A204.1 (cell line): ENCODE measurements around the gene SIRPB2.
A peak's percentile ranks its signal among the peaks of the same experiment; 100 is the strongest.

Experiments
- FAIRE-seq: peaks from 2 replicates; lab custom pipeline; 2012; peaks lifted over from hg19 to GRCh38; lab: Jason Lieb, UNC

The SIRPB2 gene

DNA sequence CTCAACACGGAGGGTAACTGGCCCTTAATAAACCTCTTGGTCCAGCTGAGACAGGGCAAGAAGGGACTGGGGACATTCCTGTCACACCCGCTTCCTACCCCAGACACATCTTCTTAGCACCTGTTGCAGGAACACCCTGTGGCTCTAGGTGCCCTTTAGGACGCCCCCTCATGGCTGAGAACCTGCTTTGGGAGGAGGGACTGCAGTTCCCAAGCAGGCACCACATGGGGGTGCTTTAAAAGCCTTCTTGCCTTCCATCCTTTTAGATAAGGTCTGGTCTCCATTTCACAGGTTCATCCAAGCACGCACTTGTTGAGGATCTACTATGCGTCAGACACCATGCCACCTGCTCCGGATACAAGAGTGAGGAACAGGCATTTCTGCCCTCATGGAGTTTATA, 51.2 kb downstream of the SIRPB2 start:
- FAIRE-seq, result no peak

DNA sequence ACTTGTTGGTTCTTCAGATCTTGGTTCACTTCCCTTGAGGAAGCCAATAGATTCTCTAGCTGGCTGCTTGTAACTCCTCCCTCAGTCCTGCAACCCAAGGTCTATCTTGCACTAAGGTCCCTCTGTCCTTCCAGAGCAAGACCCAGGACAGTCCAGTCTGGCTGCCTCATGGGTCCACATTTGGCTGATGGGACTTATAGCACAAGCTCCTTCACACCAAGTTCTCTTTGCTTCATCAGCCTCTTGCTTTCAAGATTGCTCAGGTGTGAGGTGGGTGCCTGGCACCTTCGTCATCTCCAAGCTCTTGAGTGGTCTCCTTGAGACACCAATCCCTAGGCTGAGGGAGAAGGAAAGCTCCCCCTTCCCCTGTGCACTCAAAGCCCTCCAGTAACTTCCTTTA, 52.9 kb downstream of the SIRPB2 start:
- no peak for FAIRE-seq

DNA sequence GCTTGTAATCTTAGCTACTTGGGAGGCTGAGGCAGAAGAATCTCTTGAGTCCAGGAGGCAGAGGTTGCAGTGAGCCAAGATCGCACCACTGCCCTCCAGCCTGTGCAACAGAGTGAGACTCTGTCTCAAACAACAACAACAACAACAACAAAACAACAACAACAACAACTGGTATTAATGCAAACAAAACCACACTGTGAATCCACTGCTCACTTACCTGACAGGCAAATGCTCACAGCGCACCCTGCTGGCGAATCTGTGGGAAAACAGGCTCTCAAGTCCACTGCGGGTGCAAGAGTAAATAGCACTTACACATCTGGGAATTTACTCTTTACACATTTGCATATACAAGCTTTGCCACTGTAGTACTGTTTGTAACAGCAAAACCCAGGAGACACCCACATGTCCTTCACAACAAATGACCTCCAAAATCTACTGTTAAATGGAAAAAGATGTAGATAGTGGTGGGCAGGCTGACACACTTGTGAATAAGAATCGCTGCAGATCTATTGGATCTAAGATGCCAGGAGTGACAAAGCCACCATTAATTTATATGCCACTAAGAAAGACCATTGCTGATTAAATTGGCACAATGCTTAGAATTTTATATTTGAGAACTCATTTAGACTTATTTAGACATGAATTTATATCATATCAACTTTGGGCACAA, 53.9 kb downstream of the SIRPB2 start:
- FAIRE-seq, result peak; percentile 9

DNA sequence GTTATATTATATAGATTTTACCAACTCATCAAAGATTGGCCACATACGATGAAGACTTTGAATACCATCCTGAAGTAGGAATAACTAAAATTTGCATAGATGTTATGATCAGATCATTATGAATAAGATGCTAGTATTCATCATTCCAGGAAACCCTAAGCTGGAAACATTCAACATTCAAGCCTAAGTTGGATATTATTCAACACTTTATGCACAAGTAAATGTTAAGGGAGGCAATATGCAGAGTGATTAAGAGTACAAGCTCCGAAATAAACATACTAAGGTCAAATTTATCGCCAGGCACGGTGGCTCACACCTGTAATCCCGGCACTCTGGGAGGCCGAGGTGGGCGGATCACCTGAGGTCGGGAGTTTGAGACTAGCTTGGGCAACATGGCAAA, 55.0 kb downstream of the SIRPB2 start:
- FAIRE-seq, result no peak

DNA sequence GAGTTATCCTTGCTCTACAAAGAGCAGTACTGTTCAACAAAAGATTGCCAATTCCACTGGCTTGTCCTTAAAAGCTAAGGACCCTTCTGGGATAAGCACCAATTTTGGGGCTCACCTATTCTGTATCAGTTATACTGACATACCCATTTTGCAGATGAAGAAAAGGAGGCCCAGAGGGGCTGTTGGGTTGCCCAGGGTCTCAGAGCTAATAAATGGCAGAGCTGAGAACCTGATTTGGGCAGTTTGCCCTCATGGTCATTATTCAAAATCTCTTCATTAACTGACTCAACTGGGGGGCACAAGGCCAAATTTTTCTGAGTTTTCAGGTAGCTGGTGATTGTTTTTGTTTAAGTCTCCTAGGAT, 55.9 kb downstream of the SIRPB2 start:
- no peak for FAIRE-seq

DNA sequence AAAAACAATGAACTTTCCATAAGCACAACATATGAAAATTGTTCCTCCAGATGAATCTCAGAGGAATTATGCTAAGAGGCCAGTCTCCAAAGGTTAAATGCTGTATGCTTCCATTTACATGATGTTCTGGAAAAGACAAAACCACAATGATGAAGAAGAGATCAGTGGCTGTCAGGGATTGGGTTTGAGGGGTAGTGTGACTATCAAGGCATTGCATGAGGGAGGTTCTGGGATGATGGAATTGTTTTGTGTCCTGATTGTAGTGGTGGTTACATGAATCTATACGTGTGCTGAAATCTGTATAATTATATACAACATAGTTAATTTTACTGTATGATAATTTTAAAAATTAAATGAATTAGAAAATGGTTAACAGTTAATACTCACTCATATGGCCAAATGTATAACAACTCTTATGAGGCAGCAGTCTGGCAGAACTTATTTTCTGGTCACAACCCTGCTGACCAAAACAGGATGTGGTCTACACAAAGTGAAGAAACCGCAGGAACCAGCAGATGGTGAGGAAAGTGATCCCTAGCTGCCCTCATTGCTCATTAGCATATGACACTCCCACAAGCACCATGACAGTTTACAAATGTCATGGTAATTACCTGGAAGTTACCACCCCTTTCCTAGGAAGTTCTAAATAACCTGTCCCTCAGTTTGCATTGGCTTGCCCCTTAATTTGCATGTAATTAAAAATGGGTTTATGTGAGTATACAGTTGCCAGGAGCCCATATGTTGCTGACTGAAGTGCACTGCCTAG, 56.5 kb downstream of the SIRPB2 start:
- no peak for FAIRE-seq

DNA sequence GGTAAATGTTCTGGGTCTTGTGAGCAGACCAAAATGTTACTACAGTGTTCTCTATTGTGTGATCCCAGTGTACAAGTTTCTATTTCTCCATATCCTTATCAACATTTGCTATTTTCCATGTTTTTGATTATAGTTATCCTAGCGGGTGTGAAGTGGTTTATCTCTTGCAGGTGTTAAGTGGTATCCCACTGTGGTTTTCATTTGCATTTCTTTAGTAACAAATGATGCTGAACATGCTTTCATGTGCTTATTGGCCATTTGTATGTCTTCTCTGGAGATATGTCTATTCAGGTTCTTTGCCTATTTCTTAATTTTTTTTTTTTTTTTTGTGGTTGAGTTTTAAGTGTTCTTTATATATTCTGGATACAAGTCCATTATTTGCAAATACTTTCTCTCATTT, 60.1 kb downstream of the SIRPB2 start:
- FAIRE-seq, result no peak

DNA sequence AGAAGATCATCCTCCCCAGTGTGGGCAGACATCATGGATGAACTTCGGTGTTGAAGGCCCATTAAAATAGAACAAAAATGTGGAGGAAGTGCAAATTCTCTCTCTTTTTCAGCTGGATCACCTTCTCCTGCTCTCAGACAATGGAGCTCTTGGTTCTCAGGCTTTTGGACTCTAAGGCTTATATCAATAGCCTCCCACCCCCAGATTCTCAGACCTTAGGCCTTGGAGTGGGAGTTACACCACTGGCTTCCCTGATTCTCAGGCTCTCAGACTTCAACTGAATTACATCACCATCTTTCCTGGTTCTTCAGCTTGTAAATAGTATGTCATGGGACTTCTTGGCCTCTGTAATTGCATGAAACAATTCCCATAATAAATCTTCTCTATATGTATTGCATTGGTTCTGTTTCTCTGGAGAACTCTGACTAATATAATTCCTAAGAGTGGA, 61.2 kb downstream of the SIRPB2 start:
- no peak for FAIRE-seq

DNA sequence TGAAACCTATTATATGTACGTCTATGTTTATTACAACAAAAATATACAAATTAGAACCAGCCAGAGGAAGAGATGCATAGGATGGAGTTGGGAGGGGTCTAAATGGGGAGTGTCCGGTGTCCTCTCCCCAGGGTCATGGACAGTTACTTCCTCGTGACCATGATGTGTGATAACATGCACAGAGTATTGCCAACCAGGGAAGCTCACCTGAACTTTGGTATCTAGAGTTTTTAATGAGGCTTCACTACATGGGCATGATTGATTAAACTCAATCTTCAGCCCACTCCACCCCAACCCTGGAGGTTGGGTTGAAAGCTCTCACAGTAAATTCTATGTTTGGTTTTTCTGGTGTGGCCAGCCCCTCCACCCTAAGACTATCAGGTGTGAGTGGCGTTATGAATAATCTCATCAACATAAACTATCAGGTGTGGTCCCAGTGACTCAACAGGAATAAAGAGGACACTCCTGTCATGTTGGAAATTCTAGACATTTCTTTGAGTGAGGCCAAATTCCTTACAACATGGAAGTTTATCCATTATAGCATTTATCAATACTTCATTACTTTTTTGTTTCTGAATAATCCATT, 62.0 kb downstream of the SIRPB2 start:
- FAIRE-seq, result no peak

DNA sequence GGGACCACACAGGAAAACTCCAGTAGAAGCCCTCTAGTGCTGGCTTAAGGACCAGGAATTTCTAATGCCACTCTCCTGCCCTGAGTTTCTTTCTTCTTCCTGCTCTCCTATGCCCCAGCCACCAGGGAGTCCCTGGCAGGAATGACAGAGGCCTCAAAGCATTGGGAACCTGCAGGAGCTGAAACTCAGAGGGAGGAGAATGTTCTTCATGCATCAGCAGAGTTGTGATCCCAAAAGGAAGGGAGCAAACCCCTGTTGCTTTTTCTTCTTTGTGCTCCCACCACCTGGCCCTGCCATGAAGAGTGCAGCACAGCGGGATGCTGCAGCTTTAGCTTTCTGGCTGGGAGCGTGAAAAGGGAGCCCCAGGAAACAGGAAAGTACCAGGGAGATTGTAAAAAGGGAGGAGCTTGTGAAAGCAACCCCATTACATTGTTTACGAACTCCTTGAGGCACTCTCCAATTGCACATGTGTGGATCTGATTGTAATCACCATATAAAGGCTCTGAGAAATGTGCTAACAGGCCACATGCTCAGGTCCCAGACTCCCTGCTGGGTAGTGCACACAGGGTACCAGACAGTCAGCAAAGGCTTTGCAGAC, 63.7 kb downstream of the SIRPB2 start:
- FAIRE-seq, result no peak

DNA sequence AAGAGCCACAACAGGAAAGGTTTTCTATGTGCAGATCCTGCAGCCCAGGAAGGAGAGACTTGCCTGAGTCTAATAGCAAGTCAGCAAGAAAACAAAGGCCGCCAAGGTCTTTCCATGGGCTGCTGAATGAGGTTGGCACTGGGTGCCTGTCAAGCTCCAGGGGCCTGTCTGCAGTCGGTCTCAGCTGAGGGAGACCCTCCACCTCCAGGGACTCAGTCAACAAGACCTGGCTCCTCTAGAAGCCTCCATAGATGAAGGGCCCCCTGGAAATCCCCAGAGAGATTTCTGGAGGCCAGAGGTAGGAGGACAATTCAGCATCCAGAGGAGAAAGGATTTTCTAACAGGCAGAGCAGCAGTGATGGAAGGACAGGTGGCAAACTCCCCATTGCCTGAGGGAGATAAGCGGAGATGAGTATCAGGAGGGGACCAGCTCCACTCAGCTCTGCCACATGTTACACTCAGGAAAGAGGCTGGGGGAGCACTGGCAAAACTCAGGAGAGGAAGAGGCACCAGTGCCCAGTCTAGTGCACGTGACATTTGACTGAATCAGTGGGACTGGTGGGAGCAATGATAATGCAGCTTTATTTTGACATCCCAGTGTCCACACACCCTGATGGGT, 64.9 kb downstream of the SIRPB2 start:
- FAIRE-seq, result no peak
